NCI-H1105 (cell line): ENCODE data around the gene SMAD5.

ENCODE experiments used
- DNase-seq: peaks from one replicate; lab custom pipeline; 2025; lab: John Stamatoyannopoulos, UW

Gene SMAD5

GRCh38 chr5:136155761-136156160 is 23.1 kb downstream of the SMAD5 start:
- DNase-seq, result no peak

GRCh38 chr5:136157514-136157913 is 24.9 kb downstream of the SMAD5 start:
- DNase-seq, result no peak

- DNase-seq, result no peak
These were observed 26.8 kb downstream of the SMAD5 start for GRCh38 chr5:136159457-136159856.

GRCh38 chr5:136162008-136162407 is 29.4 kb downstream of the SMAD5 start:
- no peak for DNase-seq

GRCh38 chr5:136164226-136164625 is 31.6 kb downstream of the SMAD5 start:
- DNase-seq, result no peak

- DNase-seq, result no peak
These were observed 34.3 kb downstream of the SMAD5 start for GRCh38 chr5:136166909-136167308.

- DNase-seq, result no peak
These were observed 36.6 kb downstream of the SMAD5 start for GRCh38 chr5:136169218-136169617.

- DNase-seq, result no peak
These were observed 41.5 kb downstream of the SMAD5 start for GRCh38 chr5:136174021-136174659.

GRCh38 chr5:136182618-136183017 is 50.0 kb downstream of the SMAD5 start:
- no peak for DNase-seq

- DNase-seq, result no peak
These were observed 53.5 kb downstream of the SMAD5 start for GRCh38 chr5:136185974-136186665.

- DNase-seq, result no peak
These were observed 54.2 kb downstream of the SMAD5 start for GRCh38 chr5:136186796-136187195.

- DNase-seq, result no peak
These were observed 56.2 kb downstream of the SMAD5 start for GRCh38 chr5:136188859-136189258.

- DNase-seq, result no peak
These were observed 57.6 kb downstream of the SMAD5 start for GRCh38 chr5:136190091-136190720.

- DNase-seq, result no peak
These were observed 58.3 kb downstream of the SMAD5 start for GRCh38 chr5:136190904-136191303.

- DNase-seq, result no peak
These were observed 58.8 kb downstream of the SMAD5 start for GRCh38 chr5:136191304-136192014.

- DNase-seq, result no peak
These were observed 59.4 kb downstream of the SMAD5 start for GRCh38 chr5:136192015-136192525.

GRCh38 chr5:136192526-136193321 is 60.1 kb downstream of the SMAD5 start, which contains the start of gene SMIM32:
Gene SMIM32 (minus strand): TSS chr5:136193162. CDS start chr5:136192524, 638 bp downstream.
- DNase-seq, result no peak

- no peak for DNase-seq
These were observed 60.8 kb downstream of the SMAD5 start for GRCh38 chr5:136193322-136193935.

- DNase-seq, result no peak
These were observed 61.9 kb downstream of the SMAD5 start for GRCh38 chr5:136194576-136194975.

GRCh38 chr5:136195971-136196820 is 63.6 kb downstream of the SMAD5 start:
- no peak for DNase-seq
